Measurements from ENCODE around the gene TP53TG3B. TPM values are rescaled to one million over a fixed set of nuclear protein-coding genes. Genes with fewer than 3 reads are reported as not detected.

The TP53TG3B gene, protein sequence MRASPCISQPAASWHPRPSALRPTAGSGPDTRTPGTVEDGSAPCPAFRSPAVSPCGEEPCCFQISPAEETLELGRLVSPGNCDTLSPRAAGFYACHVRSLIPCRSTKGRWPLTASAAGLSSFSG
- total RNA-seq = not detected in 2 replicates

DNA sequence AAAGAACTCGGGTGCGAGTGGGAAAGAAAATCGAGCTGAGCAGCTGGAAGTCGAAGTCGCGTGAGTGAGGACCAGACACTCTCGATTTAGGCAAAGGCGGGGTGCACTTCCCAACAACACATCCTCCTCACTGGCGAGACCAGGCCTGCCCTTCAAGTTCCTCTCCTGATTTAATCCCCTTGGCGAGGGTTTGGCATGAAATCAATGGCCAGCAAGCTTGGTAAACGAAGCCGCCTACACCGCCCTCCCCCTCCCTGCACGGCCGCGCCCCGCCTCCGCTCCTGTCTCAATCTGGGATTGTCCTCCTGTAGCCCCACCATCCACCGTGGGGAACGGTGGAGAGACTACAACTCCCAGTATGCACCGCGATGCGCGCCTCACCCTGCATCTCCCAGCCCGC is at the start of gene TP53TG3B:
Gene TP53TG3B (plus strand): TSS at position 301 of the 400 bp plus-strand sequence. CDS start 68 bp downstream, at position 369.

Small RNAs within 50 kb of the gene (small RNA-seq; reads per million reads assigned to genes)
- gene AC141257.3 = not detected
- not detected for gene AC141257.4

Other genes starting within 250 kb of the TP53TG3B start
- gene TP53TG3C, start 166.6 kb upstream of the TP53TG3B start, total RNA-seq = not detected in 2 replicates
- gene TP53TG3E, start 56.5 kb upstream of the TP53TG3B start, total RNA-seq = not detected in 2 replicates
- gene TP53TG3F, start 98.8 kb downstream of the TP53TG3B start, total RNA-seq = not detected in 2 replicates

Measured in thoracic aorta endothelial cell (primary cell).